ENCODE data around the gene TMEM95.

The TMEM95 gene

GRCh38 chr17:7388856-7389255 is 33.9 kb downstream of the TMEM95 start:
- TF ChIP-seq CTCF (IDR thresholded peaks at IDR 0.05; ENCODE audit: low read length, missing control alignments): no peak
- no peak for DNase-seq (ENCODE audit: low read depth)
- H3K4me3 ChIP-seq (replicated peaks; ENCODE audit: low read depth, low read length): no peak overlapping the region

GRCh38 chr17:7389924-7390910 is 35.3 kb downstream of the TMEM95 start:
- no peak for TF ChIP-seq CTCF (IDR thresholded peaks at IDR 0.05; ENCODE audit: low read length, missing control alignments)
- H3K4me3 ChIP-seq (replicated peaks; ENCODE audit: low read depth, low read length): no peak overlapping the region
- DNase-seq (ENCODE audit: low read depth): no peak

- no peak for DNase-seq (ENCODE audit: low read depth)
- no peak overlapping the region for H3K4me3 ChIP-seq (replicated peaks; ENCODE audit: low read depth, low read length)
- TF ChIP-seq CTCF (IDR thresholded peaks at IDR 0.05; ENCODE audit: low read length, missing control alignments): no peak
Measured at GRCh38 chr17:7391307-7391706, 36.4 kb downstream of the TMEM95 start.

DNA sequence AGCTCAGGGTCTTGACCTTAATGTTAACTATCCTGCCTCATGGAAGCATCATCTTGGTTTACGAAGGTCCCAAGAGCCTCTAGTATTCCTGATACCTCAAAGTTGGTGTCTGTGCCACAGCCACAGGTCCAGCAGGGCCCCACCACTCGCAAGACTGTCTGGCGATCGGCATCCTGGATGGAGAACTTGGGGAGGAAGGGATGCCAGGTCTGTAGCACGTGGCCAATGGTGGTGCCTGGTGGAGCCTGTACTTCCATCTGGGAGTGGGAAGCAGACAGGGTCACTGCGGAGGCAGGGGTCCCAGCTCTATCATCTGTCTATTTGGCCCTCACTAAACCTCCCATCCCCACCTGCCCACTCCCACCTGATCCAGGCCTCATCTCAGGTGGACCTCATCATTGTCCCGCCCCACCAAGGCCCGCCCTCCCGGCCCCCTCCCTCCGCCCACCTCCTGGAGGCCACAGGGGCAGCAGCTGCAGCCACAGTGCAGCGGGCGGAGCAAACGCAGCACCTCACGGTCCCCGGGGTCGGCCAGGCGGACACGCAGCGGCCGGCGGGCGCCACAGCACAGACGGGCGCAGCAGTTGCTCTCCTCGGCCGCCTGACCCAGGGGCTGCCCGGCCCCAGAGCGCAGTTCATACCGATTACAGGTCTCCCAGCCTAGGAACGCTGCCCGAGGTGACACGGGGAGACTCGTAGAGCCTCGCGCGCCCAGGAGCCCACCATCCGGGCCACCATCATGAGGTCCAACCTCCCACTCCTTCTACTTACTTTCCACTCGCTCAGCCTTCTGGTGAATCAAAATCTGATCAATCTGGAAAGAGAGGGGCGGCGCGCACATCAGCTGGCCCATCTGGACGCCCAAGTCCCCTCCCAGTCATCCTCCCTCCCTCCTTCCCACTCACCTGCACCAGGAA is 38.0 kb downstream of the TMEM95 start:
- peak overlapping the region; percentile 82 for H3K4me3 ChIP-seq (replicated peaks; ENCODE audit: low read depth, low read length)
- DNase-seq (ENCODE audit: low read depth): no peak
- no peak for TF ChIP-seq CTCF (IDR thresholded peaks at IDR 0.05; ENCODE audit: low read length, missing control alignments)

- H3K4me3 ChIP-seq (replicated peaks; ENCODE audit: low read depth, low read length): peak overlapping the region; percentile 82
- no peak for DNase-seq (ENCODE audit: low read depth)
- TF ChIP-seq CTCF (IDR thresholded peaks at IDR 0.05; ENCODE audit: low read length, missing control alignments): no peak
Measured at GRCh38 chr17:7393613-7394451, 38.9 kb downstream of the TMEM95 start.
